H1 (cell line): Measurements from ENCODE around the gene RINT1. TPM values are rescaled to one million over a fixed set of nuclear protein-coding genes. Genes with fewer than 3 reads are reported as not detected.
A peak's percentile ranks its signal among the peaks of the same experiment; 100 is the strongest.

Experiments
- CTCF ChIA-PET: fragments of 300-600 bp; sonication (Branson Sonifier 250); formaldehyde crosslinking; loops from one replicate; lab custom pipeline; 2021; ENCODE audit not compliant: partially characterized antibody; lab: Charles Lee
- POLR2A ChIA-PET: fragments of 300-600 bp; sonication (Branson Sonifier 250); formaldehyde crosslinking; loops from one replicate; lab custom pipeline; 2021; ENCODE audit warnings: inconsistent platforms; ENCODE audit not compliant: partially characterized antibody; lab: Charles Lee
- DNase-seq, 2 experiments: peaks; one replicate each; pipeline versions ENCODE4 v3.0.0 to v3.0.0-alpha.2; 2010 to 2022; ENCODE audit warnings: low spot score in 2 of 2, low read depth in 1 of 2, mixed read lengths in 1 of 2
- FAIRE-seq: peaks from 2 replicates; lab custom pipeline; 2011; peaks lifted over from hg19 to GRCh38; lab: Jason Lieb, UNC
- H2AFZ ChIP-seq: 2 replicates; pipeline ENCODE4 v1.8.1; 2012; ENCODE audit warnings: low read length, inconsistent platforms
- H2AK5ac ChIP-seq: 2 replicates; pipeline ENCODE4 v1.6.1; 2013; ENCODE audit warnings: low read depth, low read length
- H2BK120ac ChIP-seq: replicated peaks from 2 replicates; pipeline ENCODE3; 2013; ENCODE audit warnings: low read depth, low read length, inconsistent platforms
- H2BK12ac ChIP-seq: 2 replicates; pipeline ENCODE4 v1.6.1; 2013; ENCODE audit warnings: low read depth, low read length
- H2BK15ac ChIP-seq: 2 replicates; pipeline ENCODE4 v1.6.1; 2013; ENCODE audit warnings: low read length
- H2BK20ac ChIP-seq: 2 replicates; pipeline ENCODE4 v1.6.1; 2013; ENCODE audit warnings: low read length
- H2BK5ac ChIP-seq: 2 replicates; pipeline ENCODE4 v1.6.1; 2013; ENCODE audit warnings: low read depth, low read length
- H3K14ac ChIP-seq: 2 replicates; pipeline ENCODE4 v1.6.1; 2013; ENCODE audit warnings: inconsistent platforms; ENCODE audit not compliant: insufficient read length
- H3K18ac ChIP-seq: 2 replicates; pipeline ENCODE4 v1.6.1; 2013; ENCODE audit warnings: low read length; ENCODE audit errors: extremely low read depth
- H3K23ac ChIP-seq: 2 replicates; pipeline ENCODE4 v1.6.1; 2013; ENCODE audit warnings: inconsistent platforms; ENCODE audit not compliant: insufficient read length
- H3K23me2 ChIP-seq: 2 replicates; pipeline ENCODE4 v1.6.1; 2013; ENCODE audit warnings: low read depth, low read length
- H3K27ac ChIP-seq: 2 replicates; pipeline ENCODE4 v1.6.1; 2011; ENCODE audit warnings: low read depth, low read length, inconsistent platforms
- H3K27me3 ChIP-seq, 4 experiments: replicated peaks in 1 of 4; 1 replicate in 1 of 4; 2 replicates in 3 of 4; pipeline versions ENCODE4 v1.6.1 to v1.8.1; 2011 to 2013; ENCODE audit warnings: low read length in 3 of 4, mild to moderate bottlenecking in 3 of 4, inconsistent platforms in 2 of 4, mixed read lengths in 2 of 4, moderate library complexity in 1 of 4; ENCODE audit not compliant: control insufficient read depth in 3 of 4, insufficient read depth in 3 of 4; ENCODE audit errors: extremely low read depth in 1 of 4
- H3K36me3 ChIP-seq, 4 experiments: 2 replicates each; pipeline versions ENCODE4 v1.6.1 to v1.8.1; 2011 to 2013; ENCODE audit warnings: mild to moderate bottlenecking in 4 of 4, low read length in 3 of 4, moderate library complexity in 2 of 4, control low read depth in 1 of 4, inconsistent platforms in 1 of 4; ENCODE audit not compliant: insufficient read depth in 4 of 4, control insufficient read depth in 2 of 4
- H3K4ac ChIP-seq: replicated peaks from 2 replicates; pipeline ENCODE3; 2013; ENCODE audit warnings: low read length, low read depth, mixed read lengths, inconsistent platforms; ENCODE audit not compliant: insufficient read length
- H3K4me1 ChIP-seq, 4 experiments: replicated peaks in 1 of 4; 1 replicate in 1 of 4; 2 replicates in 3 of 4; pipeline versions ENCODE4 v1.6.1 to v1.8.1; 2011 to 2013; ENCODE audit warnings: low read length in 3 of 4, inconsistent platforms in 2 of 4, mixed read lengths in 1 of 4; ENCODE audit not compliant: insufficient read depth in 4 of 4, control insufficient read depth in 3 of 4
- H3K4me2 ChIP-seq, 2 experiments: 2 replicates each; pipeline versions ENCODE4 v1.6.1 to v1.8.1; 2011 to 2013; ENCODE audit warnings: low read depth in 2 of 2, low read length in 2 of 2, control low read depth in 1 of 2, inconsistent platforms in 1 of 2, mild to moderate bottlenecking in 1 of 2; ENCODE audit not compliant: insufficient read depth in 1 of 2
- H3K4me3 ChIP-seq, 4 experiments: fragments of 200-600, 300-600 bp in 1 of 4; sonication (generic), shearing (Covaris generic), sonication (Bioruptor Twin) in 1 of 4; 2 replicates each; pipeline versions ENCODE4 v1.5.1 to v1.8.1; 2011 to 2016; ENCODE audit warnings: low read length in 4 of 4, low read depth in 3 of 4, control low read depth in 2 of 4, inconsistent platforms in 2 of 4, mild to moderate bottlenecking in 2 of 4, mixed read lengths in 1 of 4, moderate library complexity in 1 of 4; ENCODE audit not compliant: insufficient read depth in 2 of 4; ENCODE audit errors: extremely low read depth in 1 of 4
- H3K56ac ChIP-seq: replicated peaks from 2 replicates; pipeline ENCODE3; 2013; ENCODE audit warnings: low read depth, mild to moderate bottlenecking, mixed read lengths, low read length, inconsistent platforms; ENCODE audit not compliant: insufficient read length
- H3K79me1 ChIP-seq: 2 replicates; pipeline ENCODE4 v1.6.1; 2013; ENCODE audit warnings: low read depth, low read length, control low read depth
- H3K79me2 ChIP-seq, 2 experiments: 2 replicates each; pipeline versions ENCODE4 v1.6.1 to v1.8.1; 2012 to 2013; ENCODE audit warnings: low read length in 2 of 2, mild to moderate bottlenecking in 2 of 2, inconsistent platforms in 1 of 2; ENCODE audit not compliant: insufficient read depth in 2 of 2, control insufficient read depth in 1 of 2
- H3K9ac ChIP-seq, 4 experiments: replicated peaks in 1 of 4; 1 replicate in 1 of 4; 2 replicates in 3 of 4; pipeline versions ENCODE4 v1.6.1 to v1.8.1; 2011 to 2013; ENCODE audit warnings: low read depth in 3 of 4, low read length in 3 of 4, control low read depth in 2 of 4, mild to moderate bottlenecking in 2 of 4, moderate library complexity in 2 of 4, inconsistent platforms in 1 of 4; ENCODE audit errors: extremely low read depth in 1 of 4
- H3K9me3 ChIP-seq, 2 experiments: 2 replicates each; pipeline versions ENCODE4 v1.6.1 to v1.8.1; 2012 to 2013; ENCODE audit warnings: mild to moderate bottlenecking in 2 of 2, moderate library complexity in 2 of 2, control low read depth in 1 of 2, inconsistent platforms in 1 of 2, low read depth in 1 of 2, low read length in 1 of 2, mixed read lengths in 1 of 2; ENCODE audit not compliant: insufficient read depth in 2 of 2
- H4K20me1 ChIP-seq, 2 experiments: replicated peaks in 1 of 2; 2 replicates each; pipeline versions ENCODE3 to v1.8.1; 2011 to 2013; ENCODE audit warnings: inconsistent platforms in 2 of 2, low read length in 2 of 2, mild to moderate bottlenecking in 1 of 2; ENCODE audit not compliant: insufficient read depth in 2 of 2, control insufficient read depth in 1 of 2
- H4K5ac ChIP-seq: 2 replicates; pipeline ENCODE4 v1.6.1; 2013; ENCODE audit warnings: low read length, low read depth, mixed read lengths, inconsistent platforms; ENCODE audit not compliant: insufficient read length
- H4K8ac ChIP-seq: 2 replicates; pipeline ENCODE4 v1.8.0; 2013; ENCODE audit warnings: mild to moderate bottlenecking, moderate library complexity, low read length, inconsistent platforms; ENCODE audit not compliant: insufficient read depth; ENCODE audit errors: extremely low read depth
- H4K91ac ChIP-seq: replicated peaks from 2 replicates; pipeline ENCODE3; 2013; ENCODE audit warnings: low read length, mixed read lengths, inconsistent platforms; ENCODE audit not compliant: insufficient read length
- BCL11A ChIP-seq, 2 experiments: IDR thresholded peaks; one replicate each; pipeline ENCODE4 v1.6.1; 2011; ENCODE audit warnings: low read depth in 2 of 2, low read length in 2 of 2, mild to moderate bottlenecking in 2 of 2
- CBX5 ChIP-seq: fragments of 300-800, 300-1000 bp; sonication (generic); IDR thresholded peaks from 2 replicates; pipeline ENCODE4 v1.7.1; 2016; ENCODE audit warnings: antibody characterized with exemption, low read length, low read depth
- HDAC6 ChIP-seq: IDR thresholded peaks from one replicate; pipeline ENCODE4 v1.7.1; 2012; ENCODE audit warnings: low read depth, mild to moderate bottlenecking, inconsistent platforms, low read length, moderate library complexity
- KDM1A ChIP-seq: fragments of 200-600, 300-600 bp; sonication (generic); IDR thresholded peaks from 2 replicates; pipeline ENCODE4 v1.7.1; 2016; ENCODE audit warnings: mild to moderate bottlenecking, low read length, borderline replicate concordance
- MAFK ChIP-seq: IDR thresholded peaks from 2 replicates; pipeline ENCODE4 v1.6.1; 2012; ENCODE audit warnings: low read depth, mild to moderate bottlenecking, improper control_type of control experiment, low read length
- PHF8 ChIP-seq: fragments of 200-600 bp; sonication (generic); conservative IDR thresholded peaks from 2 replicates; pipeline ENCODE4 v1.7.1; 2012; ENCODE audit warnings: low read depth, mild to moderate bottlenecking, inconsistent platforms, low read length, moderate library complexity
- RNF2 ChIP-seq: fragments of 200-900, 300-1000 bp; sonication (generic); IDR thresholded peaks from 2 replicates; pipeline ENCODE4 v1.7.1; 2016; ENCODE audit warnings: borderline replicate concordance, low read depth, mild to moderate bottlenecking, antibody characterized with exemption, low read length; ENCODE audit not compliant: poor library complexity, severe bottlenecking; ENCODE audit errors: missing control alignments
- SIX5 ChIP-seq: IDR thresholded peaks from 2 replicates; pipeline ENCODE4 v1.6.1; 2011; ENCODE audit warnings: mild to moderate bottlenecking, low read depth, low read length
- YY1 ChIP-seq: IDR thresholded peaks from 2 replicates; pipeline ENCODE4 v1.6.1; 2011; ENCODE audit warnings: low read depth, mild to moderate bottlenecking, low read length
- WGBS, 2 experiments: shearing (Covaris generic) in 1 of 2; methylation state at CpG; one replicate each; pipeline versions ENCODE4 v1.1.6 to v1.1.7; 2013 to 2015; ENCODE audit warnings: low lambda C conversion rate in 2 of 2, mixed read lengths in 2 of 2, inconsistent platforms in 1 of 2, low coverage in 1 of 2, missing lambda C conversion rate in 1 of 2; ENCODE audit not compliant: insufficient replicate concordance in 2 of 2, insufficient coverage in 1 of 2, insufficient read length in 1 of 2; ENCODE audit errors: extremely low coverage in 1 of 2, missing lambda C conversion rate in 1 of 2; 5-methylcytosine and 5-hydroxymethylcytosine counted together
- polyA plus RNA-seq, 7 experiments: library from polyadenylated mRNA; depleted of rRNA in 3 of 7; stranded (reverse) in 5 of 7; unstranded in 2 of 7; fragments of >200 nt in 5 of 7; fragments of 200-250 nt in 2 of 7; gene quantifications; 1 replicate in 5 of 7; 2 replicates in 1 of 7; 4 replicates in 1 of 7; pipeline versions ENCODE4 v1.2.1 to v1.2.3, GENCODE V29; 2011 to 2013; ENCODE audit warnings: missing spikeins in 2 of 7, mixed read lengths in 2 of 7
- total RNA-seq: library from RNA; stranded (reverse); fragmentation: NEBNext Ultra II Directional; extraction: Animal tissue kit (Norgen Biotek cat#: 25700); gene quantifications from 2 replicates; pipeline ENCODE4 v1.2.1, GENCODE V29; 2021
- TF ChIP-seq, protein P1 (sequence below): IDR thresholded peaks from 2 replicates; pipeline ENCODE4 v1.6.1; 2012; ENCODE audit warnings: low read length, inconsistent platforms

The RINT1 gene
- total and polyA plus RNA-seq, 2 of the 8 experiments (the other 6 are each of a cell fraction or from before 2014, with no cell fraction given), result 7.8 to 21.8 TPM

DNA sequence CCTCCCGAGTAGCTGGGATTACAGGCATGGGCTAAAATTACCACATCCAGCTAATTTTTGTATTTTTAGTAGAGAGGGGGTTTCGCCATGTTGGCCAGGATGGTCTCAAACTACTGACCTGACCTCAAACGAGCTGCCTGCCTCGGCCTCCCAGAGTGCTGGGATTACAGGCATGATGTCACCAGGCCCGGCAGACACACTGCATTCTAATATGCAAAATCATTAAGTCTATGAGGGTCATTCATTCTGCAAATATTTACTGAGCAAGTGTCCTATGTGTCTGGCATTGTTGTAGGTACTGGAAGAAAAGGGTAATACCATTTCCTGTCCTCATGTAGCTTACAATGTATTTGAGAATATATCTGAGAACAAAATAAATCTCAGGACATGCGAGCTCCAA lies 12.6 kb upstream of the RINT1 start:
- H3K79me2 ChIP-seq, result peaks cover 19 to 64% of the 10 kb centered on the region in 2 experiments
- no peak overlapping the region for H3K23ac ChIP-seq
- FAIRE-seq, result no peak
- DNase-seq, result no peak
- no peak overlapping the region for H4K91ac ChIP-seq
- no peak overlapping the region for H3K4ac ChIP-seq
- WGBS, 2 experiments, result 91% methylated on average over 6 of the region's 6 CpGs; no CpG with 5 or more reads in 1 of the 2 experiments
- CTCF ChIA-PET, result interaction anchor here (1.3 to 3.8 kb wide), 2 partner anchors 12 to 70 kb away, joined by 3 to 35 read pairs; partner anchors contain the start of gene RINT1
- no peak overlapping the region for H2BK20ac ChIP-seq
- no peak overlapping the region; a peak in 1 of 7 replicates for H3K9ac ChIP-seq
- POLR2A ChIA-PET, result interaction anchor here (1.1 to 7.9 kb wide), 5 partner anchors 12 to 118 kb away, joined by 4 to 77 read pairs (median 6); partner anchors contain the start of gene RINT1
- peak overlapping the region in 1 of 2 experiments; percentile 16; a peak in 1 of 4 replicates for H3K4me2 ChIP-seq
- peaks cover 6% of the 10 kb centered on the region for H3K23me2 ChIP-seq
- H3K4me1 ChIP-seq, result peaks cover 0 to 4% (median 2%) of the 10 kb centered on the region in 4 experiments; a peak in 2 of 7 replicates
- H2AK5ac ChIP-seq, result no peak overlapping the region
- H2BK120ac ChIP-seq, result no peak overlapping the region
- H2AFZ ChIP-seq, result no peak overlapping the region
- no peak overlapping the region for H3K4me3 ChIP-seq
- H3K27ac ChIP-seq, result no peak overlapping the region
- TF ChIP-seq CBX5, result no peak
- TF ChIP-seq PHF8, result no peak
- TF ChIP-seq KDM1A, result no peak
- TF ChIP-seq HDAC6, result no peak
- TF ChIP-seq YY1, result no peak
- TF ChIP-seq, protein P1, sequence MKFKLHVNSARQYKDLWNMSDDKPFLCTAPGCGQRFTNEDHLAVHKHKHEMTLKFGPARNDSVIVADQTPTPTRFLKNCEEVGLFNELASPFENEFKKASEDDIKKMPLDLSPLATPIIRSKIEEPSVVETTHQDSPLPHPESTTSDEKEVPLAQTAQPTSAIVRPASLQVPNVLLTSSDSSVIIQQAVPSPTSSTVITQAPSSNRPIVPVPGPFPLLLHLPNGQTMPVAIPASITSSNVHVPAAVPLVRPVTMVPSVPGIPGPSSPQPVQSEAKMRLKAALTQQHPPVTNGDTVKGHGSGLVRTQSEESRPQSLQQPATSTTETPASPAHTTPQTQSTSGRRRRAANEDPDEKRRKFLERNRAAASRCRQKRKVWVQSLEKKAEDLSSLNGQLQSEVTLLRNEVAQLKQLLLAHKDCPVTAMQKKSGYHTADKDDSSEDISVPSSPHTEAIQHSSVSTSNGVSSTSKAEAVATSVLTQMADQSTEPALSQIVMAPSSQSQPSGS, result no peak
- TF ChIP-seq MAFK, result no peak
- no peak for TF ChIP-seq RNF2
- no peak for TF ChIP-seq BCL11A (IDR thresholded peaks at IDR 0.05; ENCODE audit: low read depth in 2 of 2, low read length in 2 of 2)
- no peak for TF ChIP-seq SIX5
- no peak overlapping the region for H4K8ac ChIP-seq
- H2BK5ac ChIP-seq, result no peak overlapping the region
- H4K5ac ChIP-seq, result no peak overlapping the region
- peaks cover 0 to 19% (median 2%) of the 10 kb centered on the region in 4 experiments; a peak in 2 of 8 replicates for H3K36me3 ChIP-seq
- H3K14ac ChIP-seq, result no peak overlapping the region
- no peak overlapping the region for H2BK15ac ChIP-seq
- no peak overlapping the region for H3K18ac ChIP-seq
- no peaks in the 10 kb centered on the region for H3K9me3 ChIP-seq
- H3K27me3 ChIP-seq, result no peaks in the 10 kb centered on the region
- no peak overlapping the region for H2BK12ac ChIP-seq
- peaks cover 0 to 7% of the 10 kb centered on the region in 2 experiments for H4K20me1 ChIP-seq
- no peak overlapping the region for H3K56ac ChIP-seq
- peaks cover 6% of the 10 kb centered on the region for H3K79me1 ChIP-seq
